Measurements from ENCODE around the gene SPAG9.

SPAG9 gene

DNA sequence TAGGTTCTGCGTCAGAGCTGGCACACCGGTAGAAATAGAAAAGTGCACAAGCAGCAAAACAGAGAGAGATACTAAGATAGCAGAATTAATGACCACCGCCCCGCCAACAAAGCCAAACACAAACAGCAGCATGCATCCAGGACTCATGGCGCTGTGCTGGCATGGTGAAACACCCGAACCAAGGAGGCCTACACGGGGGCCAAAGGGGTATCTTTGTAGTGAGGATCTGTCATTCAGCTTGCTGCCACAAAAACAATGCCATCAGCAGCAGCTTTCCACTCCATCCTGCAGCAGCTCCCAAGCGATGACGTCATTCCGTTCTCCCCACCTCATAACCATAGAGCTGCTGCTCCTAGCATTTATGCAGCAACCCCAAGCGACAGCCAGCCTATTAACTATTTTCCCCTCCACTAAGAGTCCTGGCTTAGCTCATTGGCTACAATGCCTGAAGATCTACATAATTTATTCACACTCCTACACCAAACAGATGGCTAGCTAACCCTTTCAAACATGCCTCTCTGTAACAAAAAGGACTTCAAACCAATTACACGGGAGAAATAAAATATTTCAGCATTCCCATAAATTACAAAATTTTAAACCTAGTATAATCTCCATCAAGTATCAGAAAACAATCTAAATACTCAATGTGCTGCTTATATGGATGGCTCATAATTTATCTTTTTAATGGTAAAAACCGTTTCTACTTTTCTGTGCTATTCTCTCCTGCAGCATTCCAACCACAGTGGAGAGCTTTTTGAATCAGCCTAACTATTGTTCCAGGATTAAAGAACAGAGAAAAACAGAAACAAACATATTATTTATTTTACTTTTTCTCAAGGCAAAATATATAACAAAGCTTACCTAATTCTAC, 73.9 kb downstream of the SPAG9 start:
- DNase-seq, result peak; percentile 74 to 97 (median 84)
- intact Hi-C loops (cut with DNase I), result loop anchor here (2.0 kb wide), 1 partner anchor 74 kb away; the partner anchor contains the start of gene SPAG9

DNA sequence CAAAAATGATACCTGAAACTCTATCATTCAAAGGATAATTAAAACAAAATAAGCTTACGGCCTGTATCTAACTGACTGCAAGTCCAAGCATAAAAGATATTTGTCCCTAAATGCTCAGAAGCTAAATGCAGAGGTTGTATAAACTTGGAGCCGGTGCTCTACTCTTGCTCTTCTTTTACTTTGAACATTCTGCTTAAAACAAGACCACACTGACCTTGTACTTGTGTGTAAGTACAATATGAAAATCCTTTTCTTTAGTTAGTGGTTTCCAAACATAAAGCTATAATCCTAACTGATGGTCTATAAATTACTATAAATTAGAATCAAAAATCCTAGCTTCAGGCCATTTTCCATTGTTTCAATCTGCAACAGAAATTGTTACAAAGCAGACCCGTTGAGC, 74.6 kb downstream of the SPAG9 start:
- DNase-seq, result no peak
- intact Hi-C loops (cut with DNase I), result loop anchor here (2.0 kb wide), 1 partner anchor 75 kb away; the partner anchor contains the start of gene SPAG9

DNA sequence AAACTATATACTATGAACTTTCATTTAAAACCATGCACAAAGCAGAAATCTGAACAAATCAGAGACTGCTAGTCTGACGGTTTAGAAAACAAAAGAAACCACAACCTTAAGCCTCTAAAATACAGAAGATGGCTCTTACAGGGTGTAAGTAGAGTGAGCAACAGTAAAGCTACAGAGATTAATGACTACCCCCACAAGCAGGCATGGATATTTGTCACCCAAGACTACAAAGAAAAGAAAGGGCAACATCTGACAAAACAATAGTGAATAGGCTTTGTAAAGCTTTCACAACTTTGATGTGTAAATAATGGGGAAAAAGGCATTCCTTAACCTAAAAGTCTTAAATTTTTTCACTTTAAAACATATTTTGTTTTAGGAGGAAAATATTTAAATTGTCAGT, 75.0 kb downstream of the SPAG9 start:
- no peak for DNase-seq
- intact Hi-C loops (cut with DNase I), result loop anchor here (2.0 kb wide), 1 partner anchor 75 kb away; the partner anchor contains the start of gene SPAG9

DNA sequence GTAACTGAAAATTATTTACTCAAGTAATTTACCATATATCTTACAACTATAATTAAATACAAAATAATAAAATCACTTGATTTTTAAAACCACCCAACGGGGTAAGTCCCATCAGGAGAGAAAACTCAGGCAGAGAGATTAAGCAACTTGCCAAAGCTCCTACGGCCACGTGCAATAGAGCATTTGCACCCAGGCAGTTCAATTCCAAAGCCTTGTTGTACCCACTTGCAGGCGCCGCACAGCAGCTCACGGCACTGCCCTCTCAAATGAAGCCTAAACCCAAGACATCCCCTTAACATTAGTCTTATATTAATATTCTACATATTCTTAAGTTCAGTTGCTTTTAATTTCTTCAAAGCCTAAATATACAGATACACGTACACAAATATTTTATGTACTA, 75.7 kb downstream of the SPAG9 start:
- DNase-seq, result peak in 8 of 10 donors; percentile 29 to 86 (median 50)
- intact Hi-C loops (cut with DNase I), result no loop called here

DNA sequence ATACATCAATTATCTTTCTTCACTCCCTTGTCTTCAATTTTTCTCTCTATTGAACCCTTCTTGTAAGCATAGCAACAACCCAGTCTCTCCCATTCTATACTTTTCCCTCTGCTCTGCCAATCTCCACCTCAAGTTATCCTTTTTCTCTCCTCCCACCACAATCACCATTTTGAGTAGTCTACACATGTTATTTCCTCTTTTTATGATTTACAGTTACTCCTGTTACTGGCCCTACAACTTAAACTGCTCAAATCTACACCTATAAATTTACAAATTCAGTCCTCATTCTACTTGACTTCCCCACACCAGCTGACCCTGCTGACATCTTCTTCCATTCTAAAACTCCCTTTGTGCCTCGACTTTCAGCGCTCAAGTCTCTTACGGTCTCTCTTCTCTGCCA, 84.6 kb downstream of the SPAG9 start:
- DNase-seq, result no peak
- intact Hi-C loops (cut with DNase I), result no loop called here

DNA sequence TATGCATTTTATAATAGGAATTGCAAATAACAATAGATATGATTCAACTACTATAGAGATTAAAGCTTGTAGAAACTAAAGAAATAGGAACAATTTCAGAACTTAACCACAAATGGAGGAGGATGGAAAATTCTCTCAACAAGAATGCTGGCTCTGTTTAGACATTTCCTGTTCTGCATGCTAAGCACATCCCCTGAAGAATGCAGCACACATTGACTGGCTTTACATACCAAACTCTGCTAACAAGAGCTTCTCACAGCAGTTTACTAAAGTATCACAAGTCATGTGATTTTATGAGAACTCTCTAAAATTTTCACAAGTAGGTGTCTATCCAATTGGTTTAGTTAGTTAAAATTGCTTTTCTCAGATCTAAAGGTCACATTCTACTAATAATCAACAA, 85.2 kb downstream of the SPAG9 start:
- DNase-seq, result no peak
- intact Hi-C loops (cut with DNase I), result no loop called here

DNA sequence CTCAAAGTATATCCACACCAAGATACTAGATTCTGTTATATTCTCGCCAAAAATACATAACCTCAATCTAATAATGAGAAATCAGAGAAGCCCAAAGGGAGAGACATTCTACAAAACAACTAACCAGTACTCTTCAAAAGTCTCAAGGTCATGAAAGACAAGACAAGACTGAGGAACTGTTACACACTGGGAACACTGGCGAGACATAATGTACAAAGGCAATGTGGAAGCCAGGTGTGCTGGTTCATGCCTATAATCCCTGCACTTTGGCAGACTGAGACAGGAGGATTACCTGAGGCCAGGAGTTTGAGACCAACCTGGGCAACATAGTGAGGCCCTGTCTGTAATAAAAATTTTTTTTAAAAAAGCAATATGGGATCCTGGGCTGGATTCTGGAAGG, 85.9 kb downstream of the SPAG9 start:
- intact Hi-C loops (cut with DNase I), result no loop called here
- DNase-seq, result no peak

DNA sequence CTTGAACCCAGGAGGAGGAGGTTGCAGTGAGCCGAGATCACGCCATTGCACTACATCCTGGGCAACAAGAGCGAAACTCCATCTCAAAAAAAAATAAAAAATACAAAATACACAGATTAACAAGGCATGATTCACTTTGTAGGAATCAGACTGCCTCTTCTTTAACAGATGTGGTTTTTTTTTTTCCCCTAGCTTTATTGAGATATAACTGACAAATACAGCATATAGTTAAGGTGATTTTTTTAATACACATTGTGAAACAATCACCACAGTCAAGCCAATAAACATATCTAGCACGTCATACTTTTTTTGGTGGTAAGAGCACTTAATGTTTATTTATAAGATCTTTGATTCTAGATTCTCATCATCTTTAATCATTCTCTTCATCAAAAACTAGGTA, 87.8 kb downstream of the SPAG9 start:
- DNase-seq, result no peak
- intact Hi-C loops (cut with DNase I), result no loop called here

DNA sequence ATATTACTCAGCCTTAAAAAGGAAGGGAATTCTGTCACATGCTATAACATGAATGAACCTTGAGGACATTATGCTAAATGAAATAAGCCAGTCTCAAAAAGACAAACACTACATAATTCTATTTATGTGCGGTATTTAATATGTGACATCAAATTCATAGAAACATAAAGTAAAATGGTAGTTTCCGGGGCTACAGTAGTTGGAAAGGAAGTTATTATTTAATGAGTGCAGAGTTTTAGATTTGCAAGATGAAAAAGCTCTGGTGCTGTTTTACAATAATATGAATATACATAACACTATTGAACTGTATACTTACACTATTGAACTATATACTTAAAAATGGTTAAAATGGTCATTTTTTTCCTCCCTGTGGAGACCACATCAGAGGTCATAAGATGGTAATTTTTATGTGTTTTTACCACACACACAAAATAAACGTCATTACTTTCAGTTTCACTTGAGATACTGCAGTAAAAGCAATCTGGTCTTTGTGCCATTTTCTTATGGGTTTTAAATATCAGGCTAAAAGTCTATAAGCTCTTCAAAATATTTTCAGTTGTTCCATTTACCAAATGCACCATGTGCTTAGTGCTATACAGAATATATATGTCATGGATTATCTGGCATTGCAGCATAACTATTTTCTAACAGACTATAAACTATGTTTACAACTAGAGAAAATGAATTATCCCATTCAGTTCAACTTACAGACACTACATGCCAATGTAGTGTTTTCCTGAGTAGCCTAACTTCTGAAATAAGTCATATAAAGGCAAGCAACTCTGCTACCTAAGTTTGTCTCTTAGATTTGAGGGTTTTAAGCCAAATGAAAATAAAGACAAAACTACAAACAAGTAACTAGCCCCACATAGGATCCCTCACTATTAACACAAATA, 90.9 kb downstream of the SPAG9 start:
- no peak for DNase-seq
- intact Hi-C loops (cut with DNase I), result no loop called here

DNA sequence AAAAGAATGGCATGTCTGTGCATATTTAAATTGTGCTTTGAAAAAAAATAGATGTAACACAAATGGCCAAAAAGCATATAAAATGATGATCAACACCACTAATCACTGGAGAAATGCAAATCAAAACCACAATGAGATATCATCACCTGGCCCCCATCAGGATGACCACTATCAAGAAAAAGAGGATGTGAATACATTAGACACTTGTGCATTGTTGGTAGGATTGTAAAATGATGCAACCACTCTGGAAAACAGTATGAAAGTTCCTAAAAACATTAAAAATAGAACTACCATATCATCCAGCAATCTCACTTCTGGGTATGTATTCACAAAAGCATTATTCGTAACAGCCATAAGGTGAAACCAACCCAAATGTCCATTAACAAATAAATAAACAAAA, 91.5 kb downstream of the SPAG9 start:
- intact Hi-C loops (cut with DNase I), result no loop called here
- no peak for DNase-seq

DNA sequence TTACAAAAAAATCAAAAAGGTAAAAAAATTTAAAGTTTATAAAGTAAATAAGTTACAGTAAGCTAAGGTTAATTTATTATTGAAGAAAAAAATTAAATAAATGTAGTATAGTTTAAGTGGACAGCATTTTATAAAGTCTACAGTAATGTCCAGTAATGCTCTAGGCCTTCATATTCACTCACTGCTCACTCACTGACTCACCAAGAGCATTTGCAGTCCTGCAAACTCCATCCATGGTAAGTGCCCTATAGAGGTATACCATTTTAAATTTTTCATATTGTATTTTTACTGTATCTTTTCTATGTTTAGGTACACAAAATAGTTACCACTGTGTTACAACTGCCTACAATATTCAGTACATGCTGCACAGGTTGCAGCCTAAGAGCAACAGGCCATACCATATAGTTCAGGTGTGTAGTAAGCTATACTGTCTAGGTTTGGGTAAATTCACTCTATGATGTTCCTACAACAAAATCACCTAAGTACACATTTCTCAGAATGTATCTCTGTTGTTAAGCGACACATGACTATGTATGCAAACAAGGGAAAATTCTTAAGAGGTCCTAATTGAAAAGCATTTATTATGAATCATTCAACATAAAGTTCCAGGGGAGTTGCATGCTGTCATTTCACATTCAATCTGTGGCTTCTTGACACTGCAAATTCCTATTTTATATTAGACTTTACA, 92.3 kb downstream of the SPAG9 start:
- intact Hi-C loops (cut with DNase I), result no loop called here
- DNase-seq, result no peak

DNA sequence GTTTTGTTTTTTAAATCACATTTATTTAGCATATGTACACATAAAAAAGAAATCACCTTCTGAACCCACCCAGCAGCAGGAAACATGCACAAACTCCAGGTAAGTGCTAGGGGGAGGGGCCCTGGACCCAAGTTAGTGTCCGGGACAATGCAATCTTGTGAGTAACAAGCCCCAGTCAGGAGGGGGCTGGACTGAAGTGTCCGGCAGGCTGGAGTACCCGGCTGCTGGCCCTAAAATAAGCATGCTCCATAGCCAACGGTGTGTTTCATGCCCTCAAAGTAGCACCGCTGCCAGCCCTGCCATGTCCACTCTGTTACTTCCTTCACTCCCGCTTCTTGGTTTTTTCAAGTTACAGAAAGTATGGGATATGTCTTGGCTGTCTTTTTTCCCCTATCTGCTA, 102.1 kb downstream of the SPAG9 start:
- intact Hi-C loops (cut with DNase I), result no loop called here
- no peak for DNase-seq

DNA sequence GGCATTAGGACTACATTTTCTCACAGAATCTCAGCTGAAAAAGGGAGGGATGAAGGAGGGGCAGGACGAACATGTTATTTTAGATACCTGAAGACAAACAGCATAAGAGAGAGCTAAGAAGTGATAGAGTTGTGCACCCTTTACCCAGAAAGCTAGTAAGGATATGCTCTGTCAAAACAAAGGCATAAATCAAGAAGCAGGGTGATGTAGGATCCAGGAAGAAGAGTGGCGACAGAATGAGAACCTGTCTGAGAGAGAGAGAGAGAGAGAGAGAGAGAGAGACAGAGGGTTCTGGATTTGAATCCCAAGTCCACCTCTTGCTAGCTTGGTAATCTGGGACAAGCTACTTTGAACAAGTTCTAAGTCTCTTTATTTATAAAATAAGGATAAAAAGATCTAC, 103.4 kb downstream of the SPAG9 start:
- no peak for DNase-seq
- intact Hi-C loops (cut with DNase I), result no loop called here

DNA sequence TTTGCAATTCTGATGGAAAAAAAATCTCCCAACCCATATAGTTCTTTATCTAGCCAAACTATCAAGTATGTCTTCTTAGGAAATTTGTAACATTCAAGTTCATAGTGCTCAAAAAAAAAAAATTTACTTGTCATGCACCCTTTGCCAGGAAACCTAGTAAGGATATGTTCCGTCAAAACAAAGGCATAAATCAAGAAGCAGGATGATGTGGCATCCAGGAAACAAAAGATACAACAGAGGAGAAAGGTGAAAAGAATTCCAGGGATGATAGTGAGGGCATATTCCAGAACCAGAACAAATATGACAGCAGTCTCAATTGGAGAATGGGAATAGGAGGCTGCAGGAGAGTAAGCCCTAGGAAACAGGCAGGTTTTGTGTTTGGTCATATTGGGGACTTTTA, 104.6 kb downstream of the SPAG9 start:
- intact Hi-C loops (cut with DNase I), result no loop called here
- DNase-seq, result no peak

DNA sequence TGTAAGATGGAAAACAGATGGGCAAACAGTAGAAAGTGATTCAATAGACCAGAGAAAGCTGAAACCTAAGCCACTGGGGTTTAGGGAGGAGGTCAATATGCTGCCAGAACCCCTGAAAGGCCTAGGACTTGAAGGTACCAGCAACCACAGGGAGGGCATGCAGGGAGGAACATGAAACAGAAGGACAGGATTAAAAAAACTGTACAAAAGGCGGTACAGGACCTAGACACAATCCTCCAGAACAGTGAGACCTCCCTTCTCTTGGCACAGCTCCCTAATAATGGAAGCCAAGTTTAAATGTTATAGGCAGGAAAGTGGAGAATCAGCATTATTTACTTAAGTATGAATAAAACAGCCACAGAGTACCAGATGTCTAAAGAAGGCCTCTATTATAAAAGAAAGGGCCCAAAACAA, 105.5 kb downstream of the SPAG9 start:
- intact Hi-C loops (cut with DNase I), result no loop called here
- DNase-seq, result no peak

DNA sequence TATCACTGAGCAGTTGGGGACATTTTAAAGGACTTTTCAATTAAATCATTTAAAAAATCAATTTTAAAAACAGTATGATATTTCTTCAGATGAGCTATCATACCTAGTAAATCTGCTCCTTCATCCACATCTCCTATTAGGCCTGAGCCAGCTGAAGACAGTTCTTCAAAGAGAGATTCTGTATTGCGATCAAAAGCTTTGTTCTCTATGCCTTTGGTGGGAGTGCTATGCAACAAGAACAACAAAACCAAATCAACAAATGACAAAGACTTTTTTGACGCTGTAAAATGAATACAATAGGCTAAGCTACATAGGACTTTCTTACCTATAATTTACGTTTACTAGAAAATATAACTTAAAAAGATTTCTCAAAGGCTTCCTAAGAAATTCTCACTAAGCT, 106.5 kb downstream of the SPAG9 start:
- DNase-seq, result no peak
- intact Hi-C loops (cut with DNase I), result no loop called here

DNA sequence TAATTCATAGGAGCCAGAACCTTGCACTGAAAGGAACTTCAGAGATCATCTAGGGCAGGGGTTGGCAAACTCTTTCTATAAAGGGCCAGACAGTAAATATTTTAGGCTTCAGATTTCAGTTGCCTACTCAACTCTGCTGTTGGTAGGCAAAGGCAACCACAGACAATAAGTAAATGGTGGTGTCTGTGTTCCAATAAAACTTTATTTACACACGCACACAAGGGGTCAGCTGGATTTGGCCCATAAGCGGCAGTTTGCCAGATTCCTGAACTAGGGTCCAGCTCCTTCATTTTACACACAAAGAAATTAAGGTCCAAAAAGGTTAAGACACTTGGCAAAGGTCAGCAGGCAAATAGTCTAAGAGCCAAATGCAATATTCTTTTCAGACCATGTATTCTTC, 107.3 kb downstream of the SPAG9 start:
- DNase-seq, result no peak
- intact Hi-C loops (cut with DNase I), result no loop called here

DNA sequence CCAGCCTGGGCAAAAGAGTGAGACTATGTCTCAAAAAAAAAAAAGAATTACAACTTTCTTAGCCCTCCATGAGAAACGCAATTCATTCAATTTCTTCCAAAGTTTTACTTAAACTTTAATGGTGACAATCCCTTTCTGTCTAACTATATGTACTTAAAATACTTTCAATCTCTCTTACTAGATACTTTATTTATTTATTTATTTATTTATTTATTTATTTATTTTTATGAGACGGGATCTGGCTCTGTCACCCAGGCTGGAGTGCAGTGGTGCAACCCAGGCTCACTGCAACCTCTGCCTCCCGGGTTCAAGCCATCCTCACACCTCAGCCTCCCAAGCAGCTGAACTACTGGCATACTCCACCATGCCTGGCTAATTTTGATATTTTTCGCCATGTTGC, 108.1 kb downstream of the SPAG9 start:
- intact Hi-C loops (cut with DNase I), result no loop called here
- no peak for DNase-seq

DNA sequence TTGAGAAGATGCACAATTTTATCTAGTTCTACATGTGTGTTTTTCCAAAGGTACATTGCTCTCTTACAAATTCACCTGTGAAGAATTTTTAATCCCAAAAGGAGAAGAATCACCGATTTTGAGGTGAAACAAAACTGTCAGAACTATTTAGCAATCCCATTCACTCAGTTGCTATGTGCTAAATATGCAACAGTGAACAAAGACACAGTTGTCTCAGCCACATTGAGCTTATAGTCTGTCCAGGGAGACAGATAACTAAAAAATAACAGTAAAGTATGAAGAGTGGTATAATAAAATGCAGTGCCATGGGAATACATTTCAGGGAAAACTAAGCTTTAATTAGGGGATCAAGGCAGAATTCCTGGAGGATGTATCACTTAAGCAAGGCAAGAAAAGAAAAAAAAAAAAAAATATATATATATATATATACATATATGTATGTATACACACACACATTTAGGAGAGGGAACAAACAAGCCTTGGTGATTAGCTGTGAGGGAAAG, 110.4 kb downstream of the SPAG9 start:
- DNase-seq, result no peak
- intact Hi-C loops (cut with DNase I), result no loop called here

DNA sequence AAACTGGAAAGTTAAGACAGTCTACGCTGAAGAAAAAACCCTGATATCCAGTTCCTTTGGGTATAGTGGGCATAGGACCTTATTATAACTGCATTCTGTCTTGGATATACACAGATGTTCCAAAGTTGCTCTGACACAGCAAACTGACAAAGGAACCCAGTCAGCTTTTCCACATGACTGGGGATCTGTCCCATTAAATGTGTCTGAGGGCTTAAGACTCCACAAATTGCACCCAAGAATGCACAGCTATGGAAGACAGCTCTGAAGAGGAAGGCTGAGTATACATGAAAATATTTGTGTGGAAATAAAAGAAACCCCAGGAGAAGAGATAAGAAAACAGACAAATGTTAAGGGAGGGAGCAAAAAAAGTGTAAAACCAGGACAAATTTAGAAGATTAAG, 114.1 kb downstream of the SPAG9 start:
- intact Hi-C loops (cut with DNase I), result no loop called here
- DNase-seq, result no peak

DNA sequence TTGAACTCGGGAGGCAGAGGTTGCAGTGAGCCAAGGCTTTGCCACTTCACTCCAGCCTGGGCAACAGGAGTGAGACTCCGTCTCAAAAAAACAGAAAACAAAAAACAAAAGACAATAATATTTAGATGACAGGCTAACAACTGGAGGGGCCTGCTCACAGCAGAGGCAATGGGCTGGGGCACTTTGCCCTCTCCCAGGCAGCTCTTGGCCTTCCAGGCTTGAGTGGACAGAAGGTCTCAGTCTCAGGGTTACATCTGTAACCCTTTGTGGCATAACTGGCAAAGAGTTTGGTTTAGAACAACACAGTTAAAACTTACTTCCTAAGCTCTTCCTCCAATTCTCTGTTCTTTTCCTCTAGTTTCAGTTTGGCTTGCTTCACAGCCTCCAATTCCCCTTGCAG, 114.9 kb downstream of the SPAG9 start:
- intact Hi-C loops (cut with DNase I), result no loop called here
- DNase-seq, result no peak
